Fibroblast of villous mesenchyme (primary cell): ENCODE data around the gene SLC35F3. TPM values are rescaled to one million over a fixed set of nuclear protein-coding genes. Genes with fewer than 3 reads are reported as not detected.
A peak's percentile ranks its signal among the peaks of the same experiment; 100 is the strongest.

ENCODE experiments used
- DNase-seq: peaks from one replicate; pipeline ENCODE4 v3.0.0-alpha.2; 2010; ENCODE audit warnings: low read depth
- H3K4me3 ChIP-seq: 2 replicates; pipeline ENCODE4 v1.5.1; 2011; ENCODE audit warnings: low read depth, mild to moderate bottlenecking, low read length
- total RNA-seq: library from RNA; depleted of rRNA; stranded (reverse); fragments of >200 nt; gene quantifications from 2 replicates; pipeline ENCODE4 v1.2.3, GENCODE V29; 2012
- TF ChIP-seq, protein P1 (sequence below): IDR thresholded peaks from 2 replicates; pipeline ENCODE4 v1.5.1; 2012; ENCODE audit warnings: low read depth, mild to moderate bottlenecking, low read length; ENCODE audit not compliant: insufficient read depth

SLC35F3 gene
- total RNA-seq, 1 donor, result 1.7 TPM

- no peak overlapping the region for H3K4me3 ChIP-seq
- TF ChIP-seq, protein P1, sequence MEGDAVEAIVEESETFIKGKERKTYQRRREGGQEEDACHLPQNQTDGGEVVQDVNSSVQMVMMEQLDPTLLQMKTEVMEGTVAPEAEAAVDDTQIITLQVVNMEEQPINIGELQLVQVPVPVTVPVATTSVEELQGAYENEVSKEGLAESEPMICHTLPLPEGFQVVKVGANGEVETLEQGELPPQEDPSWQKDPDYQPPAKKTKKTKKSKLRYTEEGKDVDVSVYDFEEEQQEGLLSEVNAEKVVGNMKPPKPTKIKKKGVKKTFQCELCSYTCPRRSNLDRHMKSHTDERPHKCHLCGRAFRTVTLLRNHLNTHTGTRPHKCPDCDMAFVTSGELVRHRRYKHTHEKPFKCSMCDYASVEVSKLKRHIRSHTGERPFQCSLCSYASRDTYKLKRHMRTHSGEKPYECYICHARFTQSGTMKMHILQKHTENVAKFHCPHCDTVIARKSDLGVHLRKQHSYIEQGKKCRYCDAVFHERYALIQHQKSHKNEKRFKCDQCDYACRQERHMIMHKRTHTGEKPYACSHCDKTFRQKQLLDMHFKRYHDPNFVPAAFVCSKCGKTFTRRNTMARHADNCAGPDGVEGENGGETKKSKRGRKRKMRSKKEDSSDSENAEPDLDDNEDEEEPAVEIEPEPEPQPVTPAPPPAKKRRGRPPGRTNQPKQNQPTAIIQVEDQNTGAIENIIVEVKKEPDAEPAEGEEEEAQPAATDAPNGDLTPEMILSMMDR, result no peak
- DNase-seq, result no peak
These were observed 198.7 kb downstream of the SLC35F3 start for GRCh38 chr1:234103198-234103597.

- TF ChIP-seq, protein P1, result no peak
- no peak overlapping the region for H3K4me3 ChIP-seq
- no peak for DNase-seq
These were observed 201.6 kb downstream of the SLC35F3 start for GRCh38 chr1:234106032-234106431.

DNA sequence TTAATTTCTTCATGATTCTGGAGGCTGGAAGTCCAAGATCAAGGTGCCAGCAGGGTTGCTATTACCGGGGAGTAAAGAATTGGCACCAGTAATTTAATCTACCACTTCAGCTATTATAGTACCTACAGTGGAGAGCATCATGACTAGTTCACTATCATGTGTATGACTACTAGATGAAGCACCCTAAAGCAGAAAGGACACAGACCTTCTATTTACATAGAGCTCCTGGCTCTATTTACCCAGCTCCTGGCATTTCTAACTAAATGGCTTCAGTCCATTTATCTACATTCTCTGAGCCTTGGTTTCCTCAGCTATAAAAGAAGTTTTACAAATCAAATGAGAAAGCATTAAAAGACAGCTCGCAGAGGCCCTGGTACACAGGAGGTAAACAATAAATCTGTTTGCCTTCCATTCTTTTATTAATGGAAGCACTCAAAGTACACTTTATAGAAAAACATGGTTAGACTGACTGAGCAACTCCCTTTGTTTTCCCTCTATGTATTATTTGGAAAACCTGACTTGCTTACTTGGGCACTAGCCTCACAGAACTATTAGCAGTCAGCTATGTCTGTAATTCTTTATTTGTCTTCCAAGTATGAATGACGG, 203.0 kb downstream of the SLC35F3 start:
- no peak overlapping the region for H3K4me3 ChIP-seq
- TF ChIP-seq, protein P1, result no peak
- no peak for DNase-seq

- H3K4me3 ChIP-seq, result no peak overlapping the region
- TF ChIP-seq, protein P1, result no peak
- DNase-seq, result peak; percentile 11
These were observed 204.4 kb downstream of the SLC35F3 start for GRCh38 chr1:234108921-234109320.

DNA sequence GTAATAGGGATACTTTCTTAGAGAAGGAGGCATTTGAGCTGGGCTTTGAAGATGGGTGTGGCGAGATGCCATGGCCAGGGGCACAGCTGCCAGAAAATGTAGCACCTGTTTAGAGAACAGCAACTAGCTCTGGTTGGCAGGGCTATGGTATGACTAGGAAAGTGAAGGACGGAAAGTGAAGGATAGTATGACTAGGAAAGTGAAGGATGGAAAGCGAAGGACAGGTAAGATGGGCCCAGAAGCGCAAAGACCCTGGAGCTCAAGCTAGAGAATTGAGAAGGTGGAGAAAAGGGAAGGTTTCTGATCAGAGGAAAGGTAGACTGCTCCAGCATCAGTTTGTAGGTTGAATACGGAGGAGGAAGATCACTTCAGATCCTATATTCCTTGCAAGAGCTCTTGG, 205.4 kb downstream of the SLC35F3 start:
- TF ChIP-seq, protein P1, result no peak
- no peak overlapping the region for H3K4me3 ChIP-seq
- no peak for DNase-seq

GRCh38 chr1:234111458-234112142, 207.1 kb downstream of the SLC35F3 start:
- no peak for DNase-seq
- TF ChIP-seq, protein P1, result no peak
- H3K4me3 ChIP-seq, result no peak overlapping the region
